Stimulated activated CD4-positive, alpha-beta T cell treated with anti-CD3 and anti-CD28 coated beads, Interleukin-4, amount 100 ng/mL, for 24 hours (primary cell): ENCODE results near the gene LYL1.
"Not testable (repeated sequence)": the region's sequence is repeated elsewhere in the genome, so short reads cannot be mapped to it uniquely, and the experiment has no call there.

Experiments used
- DNase-seq: peaks from one replicate; pipeline ENCODE4 v3.0.0-alpha.2; 2020

Gene LYL1

GRCh38 chr19:13102666-13103580 lies at the start of gene LYL1:
Gene LYL1, minus strand, starts transcription at chr19:13102858. Its CDS starts 1,687 bp downstream, at chr19:13101171.
- no peak for DNase-seq

- peak; percentile 96 for DNase-seq
Measured at GRCh38 chr19:13151605-13152355, 49.1 kb upstream of the LYL1 start.

GRCh38 chr19:13150931-13151604 lies 48.4 kb upstream of the LYL1 start:
- DNase-seq = peak; percentile 27

GRCh38 chr19:13150187-13150930 lies 47.7 kb upstream of the LYL1 start, which contains the start of the genes IER2 and STX10:
Gene IER2, plus strand, starts transcription at chr19:13150411. Its CDS starts 2,776 bp downstream, at chr19:13153187.
Gene STX10, minus strand, starts transcription at chr19:13150375. Its CDS starts 202 bp downstream, at chr19:13150173.
- peak; percentile 94 for DNase-seq

GRCh38 chr19:13149628-13150186 lies 47.0 kb upstream of the LYL1 start:
- DNase-seq = no peak

- not testable (repeated sequence) for DNase-seq
Measured at GRCh38 chr19:13149173-13149627, 46.5 kb upstream of the LYL1 start.

- DNase-seq = no peak
Measured at GRCh38 chr19:13146763-13147563, 44.3 kb upstream of the LYL1 start.

- DNase-seq = no peak
Measured at GRCh38 chr19:13139633-13140311, 37.1 kb upstream of the LYL1 start.

GRCh38 chr19:13138916-13139198 lies 36.2 kb upstream of the LYL1 start:
- DNase-seq = no peak

- DNase-seq = no peak
Measured at GRCh38 chr19:13138171-13138915, 35.7 kb upstream of the LYL1 start.

GRCh38 chr19:13137290-13137794 lies 34.7 kb upstream of the LYL1 start:
- DNase-seq = no peak

- DNase-seq = no peak
Measured at GRCh38 chr19:13135068-13136062, 32.7 kb upstream of the LYL1 start.

- DNase-seq = no peak
Measured at GRCh38 chr19:13134626-13135025, 32.0 kb upstream of the LYL1 start.

- no peak for DNase-seq
Measured at GRCh38 chr19:13133241-13133870, 30.7 kb upstream of the LYL1 start.

GRCh38 chr19:13132471-13133180 lies 30.0 kb upstream of the LYL1 start:
- DNase-seq = peak; percentile 76

GRCh38 chr19:13130886-13131490 lies 28.3 kb upstream of the LYL1 start:
- DNase-seq = no peak

- no peak for DNase-seq
Measured at GRCh38 chr19:13129384-13129783, 26.7 kb upstream of the LYL1 start.
